Chondrocyte (in vitro differentiated cells): ENCODE results near the gene URB1. TPM values are rescaled to one million over a fixed set of nuclear protein-coding genes. Genes with fewer than 3 reads are reported as not detected.
"Not testable (repeated sequence)": the region's sequence is repeated elsewhere in the genome, so short reads cannot be mapped to it uniquely, and the experiment has no call there.

Source experiments
- DNase-seq: peaks from one replicate; pipeline ENCODE4 v3.0.0; 2021; ENCODE audit warnings: mixed read lengths, low spot score
- H3K27ac Mint-ChIP-seq: one replicate; pipeline ENCODE4 v1.8.0; 2021; ENCODE audit warnings: mild to moderate bottlenecking, moderate library complexity, mixed read lengths; ENCODE audit not compliant: unreplicated experiment
- H3K27me3 Mint-ChIP-seq: 2 replicates; pipeline ENCODE4 v1.8.0; 2021; ENCODE audit warnings: low read depth, mixed read lengths
- H3K36me3 Mint-ChIP-seq: 2 replicates; pipeline ENCODE4 v1.8.0; 2021; ENCODE audit warnings: low read depth, mixed read lengths
- H3K4me1 Mint-ChIP-seq: 2 replicates; pipeline ENCODE4 v1.8.0; 2021; ENCODE audit warnings: low read depth, mild to moderate bottlenecking, mixed read lengths
- H3K4me3 Mint-ChIP-seq: one replicate; pipeline ENCODE4 v1.8.0; 2021; ENCODE audit warnings: mild to moderate bottlenecking, moderate library complexity, mixed read lengths; ENCODE audit not compliant: unreplicated experiment
- H3K9me3 Mint-ChIP-seq: 2 replicates; pipeline ENCODE4 v1.8.0; 2021; ENCODE audit warnings: low read depth, mixed read lengths
- CTCF ChIP-seq: fragments of 200-600 bp; sonication (generic); IDR thresholded peaks from 2 replicates; pipeline ENCODE4 v1.5.0; 2021; ENCODE audit warnings: antibody characterized with exemption, mild to moderate bottlenecking, moderate library complexity
- total RNA-seq: library from RNA; stranded (reverse); gene quantifications from 3 replicates; pipeline ENCODE4 v1.2.1, GENCODE V29; 2021

URB1 gene
- total RNA-seq, 1 donor from 2014 or later: 15.1 TPM

GRCh38 chr21:32393677-32394001 is 827 bp upstream of the URB1 start:
- Mint-ChIP-seq H3K4me1 (peaks cover 29% of the 10 kb centered on the region), H3K27me3 (peaks cover 7% of the 10 kb centered on the region), H3K9me3 (peaks cover 2% of the 10 kb centered on the region), H3K36me3 (no peaks in the 10 kb centered on the region), H3K4me3 (peak overlapping the region; percentile 80), H3K27ac (no peak overlapping the region)
- DNase-seq: no peak
- no peak for TF ChIP-seq CTCF

GRCh38 chr21:32392299-32392879 is 423 bp downstream of the URB1 start:
- no peak for DNase-seq
- no peaks in the 10 kb centered on the region for H3K36me3 Mint-ChIP-seq
- TF ChIP-seq CTCF: peak; percentile 10
- peaks cover 37% of the 10 kb centered on the region for H3K4me1 Mint-ChIP-seq
- H3K4me3 Mint-ChIP-seq: peak overlapping the region; percentile 80
- H3K9me3 Mint-ChIP-seq: peaks cover 2% of the 10 kb centered on the region
- peaks cover 1% of the 10 kb centered on the region for H3K27me3 Mint-ChIP-seq
- H3K27ac Mint-ChIP-seq: peak overlapping the region; percentile 45

- no peaks in the 10 kb centered on the region for H3K36me3 Mint-ChIP-seq
Measured at GRCh38 chr21:32391755-32392154, 1.1 kb downstream of the URB1 start.

GRCh38 chr21:32390537-32391224 is 2.1 kb downstream of the URB1 start:
- DNase-seq, H3K36me3 Mint-ChIP-seq, H3K4me3 Mint-ChIP-seq, H3K27me3 Mint-ChIP-seq, H3K9me3 Mint-ChIP-seq, H3K27ac Mint-ChIP-seq: not testable (repeated sequence)
- H3K4me1 Mint-ChIP-seq: peaks cover 52% of the 10 kb centered on the region

More at GRCh38 chr21:32391755-32392154, 1.1 kb downstream of the URB1 start:
- peaks cover 1% of the 10 kb centered on the region for H3K27me3 Mint-ChIP-seq
- peak overlapping the region; percentile 80 for H3K4me3 Mint-ChIP-seq
- peaks cover 43% of the 10 kb centered on the region for H3K4me1 Mint-ChIP-seq
- peaks cover 2% of the 10 kb centered on the region for H3K9me3 Mint-ChIP-seq
- no peak for TF ChIP-seq CTCF
- no peak overlapping the region for H3K27ac Mint-ChIP-seq
- no peak for DNase-seq

GRCh38 chr21:32389337-32390015 is 3.3 kb downstream of the URB1 start:
- Mint-ChIP-seq H3K4me1 (peaks cover 59% of the 10 kb centered on the region), H3K27ac (peak overlapping the region; percentile 95), H3K9me3 (no peaks in the 10 kb centered on the region), H3K27me3 (no peaks in the 10 kb centered on the region), H3K4me3 (peak overlapping the region; percentile 18), H3K36me3 (no peaks in the 10 kb centered on the region)
- no peak for TF ChIP-seq CTCF
- no peak for DNase-seq
